Measurements from ENCODE around the gene ADPRM. TPM values are rescaled to one million over a fixed set of nuclear protein-coding genes. Genes with fewer than 3 reads are reported as not detected.
A peak's percentile ranks its signal among the peaks of the same experiment; 100 is the strongest.
"Not testable (repeated sequence)": the region's sequence is repeated elsewhere in the genome, so short reads cannot be mapped to it uniquely, and the experiment has no call there.

The ADPRM gene
- polyA plus RNA-seq, 2 of the 4 experiments (the other 2 are of a cell fraction): 8.3 to 25.2 TPM

DNA sequence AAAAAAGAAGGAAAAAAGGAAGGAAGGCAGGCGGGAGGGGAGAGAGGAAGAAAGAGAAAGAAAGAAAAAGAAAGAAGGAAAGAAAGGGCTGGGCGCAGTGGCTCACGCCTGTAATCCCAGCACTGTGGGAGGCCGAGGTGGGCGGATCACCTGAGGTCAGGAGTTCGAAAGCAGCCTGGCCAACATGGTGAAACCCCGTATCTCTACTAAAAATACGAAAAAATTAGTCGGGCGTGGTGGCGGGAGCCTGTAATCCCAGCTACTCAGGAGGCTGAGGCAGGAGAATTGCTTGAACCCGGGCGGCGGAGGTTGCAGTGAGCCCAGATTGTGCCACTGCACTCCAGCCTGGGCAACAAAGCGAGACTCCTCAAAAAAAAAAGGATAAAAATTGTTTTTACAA lies 32.9 kb downstream of the ADPRM start:
- 4% methylated on average over 15 of the region's 15 CpGs for WGBS (ENCODE audit: missing lambda C conversion rate)

DNA sequence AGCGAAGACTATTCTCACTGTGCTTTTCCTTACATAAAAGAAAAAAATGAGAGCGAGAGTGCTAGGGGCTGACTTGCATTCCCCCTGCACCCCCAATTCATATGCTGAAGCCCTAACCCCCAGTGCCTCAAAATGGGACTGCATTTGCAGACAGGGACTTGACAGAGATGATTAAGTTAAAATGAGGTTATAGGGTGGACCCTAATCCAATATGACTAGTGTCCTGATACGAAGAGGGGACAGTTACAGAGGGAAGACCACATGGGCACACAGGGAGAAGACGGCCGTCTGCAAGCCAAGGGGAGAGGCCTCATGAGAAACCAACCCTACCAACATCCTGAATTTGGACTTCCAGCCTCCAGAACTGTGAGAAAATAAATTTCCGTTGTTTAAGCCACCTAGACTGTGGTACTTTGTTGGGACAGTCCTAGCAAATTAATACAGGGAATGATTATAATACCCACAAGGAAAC lies 34.0 kb downstream of the ADPRM start:
- no peak for DNase-seq (ENCODE audit: low read depth in 1 of 2, low spot score in 1 of 2)
- no peak for ATAC-seq
- Histone ChIP-seq H3K4me3 (no peak overlapping the region), H3K9me3 (no peaks in the 10 kb centered on the region), H3K4me2 (peak overlapping the region; percentile 86), H3K27ac (no peak overlapping the region), H3K4me1 (peaks cover 8% of the 10 kb centered on the region)
- 91% methylated on average over 6 of the region's 6 CpGs for WGBS (ENCODE audit: missing lambda C conversion rate)
- TF ChIP-seq RNF2 (IDR thresholded peaks at IDR 0.05; ENCODE audit: borderline replicate concordance, low read depth): no peak
- TF ChIP-seq, protein P1, sequence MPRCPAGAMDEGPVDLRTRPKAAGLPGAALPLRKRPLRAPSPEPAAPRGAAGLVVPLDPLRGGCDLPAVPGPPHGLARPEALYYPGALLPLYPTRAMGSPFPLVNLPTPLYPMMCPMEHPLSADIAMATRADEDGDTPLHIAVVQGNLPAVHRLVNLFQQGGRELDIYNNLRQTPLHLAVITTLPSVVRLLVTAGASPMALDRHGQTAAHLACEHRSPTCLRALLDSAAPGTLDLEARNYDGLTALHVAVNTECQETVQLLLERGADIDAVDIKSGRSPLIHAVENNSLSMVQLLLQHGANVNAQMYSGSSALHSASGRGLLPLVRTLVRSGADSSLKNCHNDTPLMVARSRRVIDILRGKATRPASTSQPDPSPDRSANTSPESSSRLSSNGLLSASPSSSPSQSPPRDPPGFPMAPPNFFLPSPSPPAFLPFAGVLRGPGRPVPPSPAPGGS (IDR thresholded peaks at IDR 0.05): no peak
- TF ChIP-seq, protein P2, sequence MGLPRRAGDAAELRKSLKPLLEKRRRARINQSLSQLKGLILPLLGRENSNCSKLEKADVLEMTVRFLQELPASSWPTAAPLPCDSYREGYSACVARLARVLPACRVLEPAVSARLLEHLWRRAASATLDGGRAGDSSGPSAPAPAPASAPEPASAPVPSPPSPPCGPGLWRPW (IDR thresholded peaks at IDR 0.05): no peak
- no peak for TF ChIP-seq ZFP36 (IDR thresholded peaks at IDR 0.05; ENCODE audit: borderline replicate concordance, partially characterized antibody)
- no peak for TF ChIP-seq EP300 (IDR thresholded peaks at IDR 0.05)
- TF ChIP-seq HOXA7 (CRISPR knock-in tag; IDR thresholded peaks at IDR 0.05): no peak
- FAIRE-seq: no peak
- ChIA-PET CTCF (no interaction called here), POLR2A (no interaction called here)

More for the DNA sequence above, 32.9 kb downstream of the ADPRM start:
- peak overlapping the region; percentile 86 for H3K4me2 ChIP-seq
- ATAC-seq: peak in 1 of 2 experiments; percentile 47; a peak in 3 of 6 replicates
- ChIA-PET CTCF (interaction anchor here (0.8 to 2.0 kb wide), 5 partner anchors 84 to 1205 kb away, joined by 3 to 7 read pairs (median 3); no protein-coding TSS in a partner anchor), POLR2A (interaction anchor here (0.6 to 1.9 kb wide), 3 partner anchors 25 to 1267 kb away, joined by 3 to 6 read pairs (median 3); partner anchors contain the start of gene ZNF18)
- FAIRE-seq; DNase-seq (ENCODE audit: low read depth in 1 of 2, low spot score in 1 of 2); H3K9me3 ChIP-seq; H3K4me1 ChIP-seq: not testable (repeated sequence)
- peak overlapping the region; percentile 54 for H3K4me3 ChIP-seq
- peak overlapping the region; percentile 69 to 93 for H3K27ac ChIP-seq

DNA sequence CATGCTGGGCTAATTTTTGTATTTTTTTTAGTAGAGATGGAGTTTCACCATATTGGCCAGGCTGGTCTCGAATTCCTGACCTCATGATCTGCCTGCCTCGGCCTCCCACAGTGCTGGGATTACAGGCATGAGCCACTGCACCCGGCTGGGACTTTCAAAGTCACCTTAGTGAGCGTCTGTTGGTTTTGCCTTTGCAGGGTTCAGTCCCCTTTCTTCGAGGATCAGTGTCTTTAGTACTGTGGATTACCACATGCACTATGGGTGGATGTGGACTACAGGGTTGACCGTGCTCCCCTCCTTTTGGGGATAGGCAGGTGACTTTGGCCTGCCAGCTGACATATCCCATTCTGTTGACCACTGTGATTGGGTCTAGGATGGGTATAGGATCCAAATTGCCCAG lies 34.7 kb downstream of the ADPRM start:
- CTCF ChIA-PET; ATAC-seq; POLR2A ChIA-PET; H3K9me3 ChIP-seq; H3K27ac ChIP-seq; H3K4me3 ChIP-seq; H3K4me2 ChIP-seq; DNase-seq (ENCODE audit: low read depth in 1 of 2, low spot score in 1 of 2); FAIRE-seq: not testable (repeated sequence)
- 67% methylated on average over 6 of the region's 6 CpGs for WGBS (ENCODE audit: missing lambda C conversion rate)
- peaks cover 12% of the 10 kb centered on the region for H3K4me1 ChIP-seq

DNA sequence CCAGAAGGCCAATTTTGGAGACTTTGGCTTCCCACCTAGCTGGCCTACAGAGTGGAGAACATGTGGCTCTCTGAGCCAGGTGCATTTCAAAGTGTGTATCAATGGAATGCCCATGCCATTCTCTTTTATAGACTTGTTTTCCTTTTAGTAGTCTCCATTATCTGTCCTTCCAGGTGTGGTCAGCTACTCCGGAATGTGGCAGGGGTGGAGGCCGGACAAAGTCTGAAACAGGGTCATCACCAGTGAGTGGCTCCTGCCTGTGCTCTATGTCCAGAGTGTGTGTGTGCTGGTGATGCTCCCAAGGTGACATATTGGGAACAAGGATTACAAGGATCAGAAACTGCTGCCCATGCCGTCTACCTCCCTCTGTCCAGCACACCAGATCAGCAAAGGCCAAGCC lies 36.3 kb downstream of the ADPRM start:
- WGBS (ENCODE audit: missing lambda C conversion rate): 75% methylated on average over 3 of the region's 3 CpGs
- DNase-seq (ENCODE audit: low read depth in 1 of 2, low spot score in 1 of 2): no peak
- Histone ChIP-seq H3K9me3 (no peaks in the 10 kb centered on the region), H3K27ac (no peak overlapping the region), H3K4me2 (no peak overlapping the region), H3K4me3 (no peak overlapping the region), H3K4me1 (peaks cover 27% of the 10 kb centered on the region)
- CTCF ChIA-PET: interaction anchor here (0.9 to 2.6 kb wide), 6 partner anchors 8 to 1203 kb away, joined by 3 to 24 read pairs (median 4); no protein-coding TSS in a partner anchor
- TF ChIP-seq, protein P3, sequence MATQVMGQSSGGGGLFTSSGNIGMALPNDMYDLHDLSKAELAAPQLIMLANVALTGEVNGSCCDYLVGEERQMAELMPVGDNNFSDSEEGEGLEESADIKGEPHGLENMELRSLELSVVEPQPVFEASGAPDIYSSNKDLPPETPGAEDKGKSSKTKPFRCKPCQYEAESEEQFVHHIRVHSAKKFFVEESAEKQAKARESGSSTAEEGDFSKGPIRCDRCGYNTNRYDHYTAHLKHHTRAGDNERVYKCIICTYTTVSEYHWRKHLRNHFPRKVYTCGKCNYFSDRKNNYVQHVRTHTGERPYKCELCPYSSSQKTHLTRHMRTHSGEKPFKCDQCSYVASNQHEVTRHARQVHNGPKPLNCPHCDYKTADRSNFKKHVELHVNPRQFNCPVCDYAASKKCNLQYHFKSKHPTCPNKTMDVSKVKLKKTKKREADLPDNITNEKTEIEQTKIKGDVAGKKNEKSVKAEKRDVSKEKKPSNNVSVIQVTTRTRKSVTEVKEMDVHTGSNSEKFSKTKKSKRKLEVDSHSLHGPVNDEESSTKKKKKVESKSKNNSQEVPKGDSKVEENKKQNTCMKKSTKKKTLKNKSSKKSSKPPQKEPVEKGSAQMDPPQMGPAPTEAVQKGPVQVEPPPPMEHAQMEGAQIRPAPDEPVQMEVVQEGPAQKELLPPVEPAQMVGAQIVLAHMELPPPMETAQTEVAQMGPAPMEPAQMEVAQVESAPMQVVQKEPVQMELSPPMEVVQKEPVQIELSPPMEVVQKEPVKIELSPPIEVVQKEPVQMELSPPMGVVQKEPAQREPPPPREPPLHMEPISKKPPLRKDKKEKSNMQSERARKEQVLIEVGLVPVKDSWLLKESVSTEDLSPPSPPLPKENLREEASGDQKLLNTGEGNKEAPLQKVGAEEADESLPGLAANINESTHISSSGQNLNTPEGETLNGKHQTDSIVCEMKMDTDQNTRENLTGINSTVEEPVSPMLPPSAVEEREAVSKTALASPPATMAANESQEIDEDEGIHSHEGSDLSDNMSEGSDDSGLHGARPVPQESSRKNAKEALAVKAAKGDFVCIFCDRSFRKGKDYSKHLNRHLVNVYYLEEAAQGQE (IDR thresholded peaks at IDR 0.05): no peak
- TF ChIP-seq NPAS2 (CRISPR knock-in tag; IDR thresholded peaks at IDR 0.05; ENCODE audit: borderline replicate concordance): no peak
- TF ChIP-seq KDM5A (IDR thresholded peaks at IDR 0.05): no peak
- TF ChIP-seq, protein P2 (IDR thresholded peaks at IDR 0.05): no peak
- TF ChIP-seq RNF2 (IDR thresholded peaks at IDR 0.05; ENCODE audit: borderline replicate concordance, low read depth): no peak
- POLR2A ChIA-PET: no interaction called here
- no peak for FAIRE-seq
- no peak for ATAC-seq

Measured in A549 (cell line).